Renal cortical epithelial cell (primary cell): Measurements from ENCODE around the gene THSD1. TPM values are rescaled to one million over a fixed set of nuclear protein-coding genes. Genes with fewer than 3 reads are reported as not detected.
"Not testable (repeated sequence)": the region's sequence is repeated elsewhere in the genome, so short reads cannot be mapped to it uniquely, and the experiment has no call there.

ENCODE experiments used
- DNase-seq: peaks from one replicate; pipeline ENCODE4 v3.0.0-alpha.2; 2011; ENCODE audit warnings: low read depth
- total RNA-seq: library from RNA; depleted of rRNA; stranded (reverse); fragments of >200 nt; gene quantifications from 2 replicates; pipeline ENCODE4 v1.2.3, GENCODE V29; 2014

Gene THSD1
- total RNA-seq, 1 donor from 2014 or later = 12.0 TPM

DNA sequence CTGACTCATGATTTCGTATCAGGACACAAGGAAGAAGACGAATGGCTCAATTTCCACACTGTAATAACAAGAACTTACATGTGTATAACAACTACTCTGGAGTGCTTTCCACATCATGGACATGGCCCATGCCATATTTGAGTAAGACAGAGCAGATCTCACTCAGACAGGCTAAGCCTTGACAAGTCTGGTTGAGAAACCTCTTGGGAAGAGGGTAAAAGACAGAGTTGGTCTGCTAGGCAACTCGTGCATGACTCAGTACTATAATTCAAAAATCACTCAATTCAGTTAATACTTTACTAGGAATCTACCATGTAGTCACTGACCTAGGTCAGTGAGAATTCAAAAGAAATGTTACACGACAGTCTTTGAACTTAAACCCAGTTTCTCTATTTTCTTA, 5.7 kb upstream of the THSD1 start:
- peak; percentile 97 for DNase-seq

DNA sequence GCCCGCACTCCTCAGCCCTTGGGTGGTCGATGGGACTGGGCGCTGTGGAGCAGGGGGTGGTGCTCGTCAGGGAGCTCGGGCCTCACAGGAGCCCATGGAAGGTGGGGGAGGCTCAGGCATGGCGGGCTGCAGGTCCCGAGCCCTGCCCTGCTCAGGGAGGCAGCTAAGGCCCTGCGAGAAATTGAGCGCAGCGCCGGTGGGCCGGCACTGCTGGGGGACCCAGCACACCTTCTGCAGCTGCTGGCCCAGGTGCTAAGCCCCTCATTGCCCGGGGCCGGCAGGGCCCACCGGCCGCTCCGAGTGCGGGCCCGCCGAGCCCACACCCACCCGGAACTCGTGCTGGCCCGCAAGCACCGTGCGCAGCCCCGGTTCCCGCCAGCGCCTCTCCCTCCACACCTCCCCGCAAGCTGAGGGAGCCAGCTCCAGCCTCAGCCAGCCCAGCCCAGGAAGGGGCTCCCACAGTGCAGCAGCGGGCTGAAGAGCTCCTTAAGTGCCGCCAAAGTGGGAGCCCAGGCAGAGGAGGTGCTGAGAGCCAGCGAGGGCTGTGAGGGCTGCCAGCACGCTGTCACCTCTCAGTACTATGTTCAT, 2.2 kb upstream of the THSD1 start:
- DNase-seq = not testable (repeated sequence)

DNA sequence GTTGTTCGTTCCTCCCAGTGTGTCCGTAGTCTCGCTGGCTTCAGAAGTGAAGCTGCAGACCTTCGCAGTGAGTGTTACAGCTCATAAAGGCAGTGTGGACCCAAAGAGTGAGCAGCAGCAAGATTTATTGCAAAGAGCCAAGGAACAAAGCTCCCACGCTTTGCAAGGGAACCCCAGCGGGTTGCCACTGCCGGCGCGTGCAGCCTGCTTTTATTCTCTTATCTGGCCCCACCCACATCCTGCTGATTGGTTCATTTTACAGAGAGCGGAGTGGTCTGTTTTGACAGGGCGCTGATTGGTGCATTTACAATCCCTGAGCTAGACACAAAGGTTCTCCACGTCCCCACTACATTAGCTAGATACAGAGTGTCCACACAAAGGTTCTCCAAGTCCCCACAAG, 1.5 kb upstream of the THSD1 start:
- not testable (repeated sequence) for DNase-seq

DNA sequence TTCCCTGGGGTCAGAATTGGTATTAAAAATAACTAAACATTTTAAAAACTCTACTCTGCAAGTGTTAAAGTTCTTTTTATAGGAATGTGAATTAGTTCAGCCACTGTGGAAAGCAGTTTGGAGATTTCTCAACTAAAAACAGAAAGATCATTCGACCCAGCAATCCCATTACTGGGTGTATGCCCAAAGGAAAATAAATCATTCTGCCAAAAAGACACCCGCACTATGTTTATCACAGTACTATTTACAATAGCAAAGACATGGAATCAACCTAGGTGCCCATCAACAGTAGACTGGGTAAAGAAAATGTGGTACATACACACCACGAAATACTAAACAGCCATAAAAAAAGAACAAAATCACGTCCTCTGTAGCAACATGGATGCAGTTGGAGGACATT, 657 bp upstream of the THSD1 start:
- no peak for DNase-seq

DNA sequence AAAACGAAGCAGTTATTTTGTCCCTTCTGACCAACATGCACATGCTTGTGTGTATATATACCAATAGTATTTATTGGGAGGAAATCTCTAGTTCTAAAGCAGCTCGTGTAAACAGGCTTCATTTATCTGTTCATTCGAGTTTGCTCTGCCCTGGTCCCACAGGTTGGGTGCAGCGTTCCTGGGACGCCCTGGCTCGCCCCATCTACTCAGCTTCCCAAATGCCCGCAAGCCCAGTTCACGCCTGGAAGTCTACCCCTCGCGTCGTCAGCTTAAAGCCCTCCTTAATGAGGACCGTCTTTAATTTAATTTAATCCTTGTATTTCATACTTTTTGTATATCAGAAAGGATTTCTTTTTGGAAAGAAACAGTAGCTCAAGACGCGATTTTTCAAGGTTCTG, 604 bp downstream of the THSD1 start:
- peak; percentile 23 for DNase-seq

DNA sequence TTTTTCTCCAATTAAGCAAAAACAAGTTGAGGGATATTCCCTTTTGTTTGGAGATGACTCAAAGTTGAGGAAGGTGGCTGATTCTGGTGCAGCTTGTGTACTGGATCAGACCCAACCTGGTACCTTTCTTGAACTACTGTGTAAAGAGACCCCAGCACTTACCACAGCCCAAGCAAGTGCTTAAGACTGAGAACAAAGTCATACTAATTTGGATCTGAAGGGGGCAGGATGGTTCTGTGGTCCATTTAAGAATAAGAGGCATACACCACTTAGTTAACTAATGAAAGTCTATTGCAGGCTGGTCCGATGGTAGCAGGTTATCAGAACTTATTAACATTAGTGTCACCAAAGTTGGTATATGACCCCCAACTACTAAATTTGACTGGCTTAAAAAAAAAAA, 6.3 kb downstream of the THSD1 start:
- DNase-seq = peak; percentile 56

DNA sequence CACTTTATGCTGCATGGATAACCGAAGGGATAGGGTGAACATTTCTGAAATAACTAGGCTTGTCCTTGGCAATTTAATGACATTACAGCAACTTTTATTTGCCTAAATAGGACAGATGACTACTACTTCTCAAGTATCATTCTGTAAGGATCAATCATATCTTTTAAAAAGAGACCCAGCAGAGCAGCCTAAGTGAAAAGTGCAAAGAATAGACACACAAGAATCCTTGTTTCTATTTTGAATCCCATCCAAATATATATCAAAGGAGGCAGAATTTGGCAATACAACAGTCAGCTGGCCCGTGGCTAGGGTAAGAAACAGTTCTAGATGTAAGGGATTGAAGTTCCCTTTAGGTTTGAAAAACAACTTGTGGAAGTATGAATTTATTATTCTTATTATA, 6.9 kb downstream of the THSD1 start:
- no peak for DNase-seq

DNA sequence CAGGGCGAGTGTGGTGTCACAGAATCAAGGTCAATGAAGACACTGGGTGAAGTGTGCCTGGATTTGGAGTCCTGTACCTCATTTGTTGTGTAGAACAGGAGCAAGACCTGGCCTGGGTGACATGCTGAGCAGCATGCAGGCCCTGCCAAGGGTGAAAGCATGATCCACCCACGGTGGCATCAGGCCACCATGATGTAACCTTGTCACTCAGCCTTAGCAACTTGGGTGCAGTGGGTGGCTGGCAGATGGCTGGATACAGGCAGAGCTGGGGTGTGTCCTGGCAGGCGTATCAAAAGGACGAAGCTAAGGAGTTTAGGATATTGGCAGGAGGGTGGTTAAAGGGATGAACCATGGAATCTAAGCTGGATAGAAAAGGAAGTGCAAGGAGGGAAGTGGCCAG, 10.3 kb downstream of the THSD1 start:
- no peak for DNase-seq

DNA sequence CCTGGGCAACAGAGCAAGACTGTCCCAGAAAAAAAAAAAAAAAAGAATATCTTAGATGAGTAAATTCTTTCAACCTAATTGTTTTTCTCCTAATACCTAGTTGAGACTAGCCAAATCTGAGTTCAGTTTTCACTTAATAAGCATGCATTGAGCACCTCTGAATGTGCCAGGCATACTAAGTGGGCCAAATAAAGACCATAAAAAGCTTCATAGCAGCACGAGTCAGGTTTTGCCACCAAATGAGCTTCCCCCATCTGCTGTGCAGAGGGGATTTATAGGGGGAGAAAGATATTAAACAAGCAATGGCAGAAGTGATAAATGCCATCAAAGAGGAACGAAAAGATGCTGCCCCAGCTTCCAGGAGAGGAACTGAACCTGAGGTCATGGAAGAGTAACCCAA, 11.4 kb downstream of the THSD1 start:
- no peak for DNase-seq

DNA sequence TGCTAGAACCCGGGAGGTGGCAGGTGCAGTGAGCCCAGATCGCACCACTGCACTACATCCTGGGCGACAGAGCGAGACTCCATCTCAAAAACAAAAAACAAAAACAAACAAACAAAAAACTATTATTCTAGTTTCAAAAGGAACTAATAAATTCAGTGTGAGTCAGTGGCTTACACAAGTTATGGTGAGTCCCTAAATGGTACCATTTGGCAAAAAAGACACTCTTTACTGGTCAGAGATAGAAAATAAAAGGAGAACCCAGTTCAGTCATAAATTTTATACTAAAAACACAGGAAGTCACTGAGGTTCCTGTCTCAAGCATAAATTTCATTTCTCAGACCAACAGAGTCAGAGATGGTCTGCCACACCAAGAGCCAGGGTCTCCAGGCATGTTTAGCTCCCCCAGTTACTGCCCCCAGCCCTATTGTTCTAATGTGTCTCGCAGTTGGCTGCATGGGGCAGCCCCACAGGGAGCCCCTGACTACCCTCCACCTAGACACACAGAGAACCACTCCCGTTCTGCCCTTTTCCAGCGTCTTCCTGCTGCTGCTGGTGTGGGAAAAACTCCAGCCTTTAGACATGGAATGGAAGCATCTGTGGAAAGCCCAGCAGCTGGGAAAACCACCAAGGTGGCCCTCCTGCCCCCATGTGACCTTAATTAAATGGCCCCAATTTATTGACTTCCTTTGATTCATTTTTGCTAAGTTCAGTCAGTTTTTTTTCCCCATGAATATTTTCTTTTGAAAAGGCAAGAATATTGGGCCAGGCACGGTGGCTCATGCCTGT, 12.2 kb downstream of the THSD1 start:
- no peak for DNase-seq

DNA sequence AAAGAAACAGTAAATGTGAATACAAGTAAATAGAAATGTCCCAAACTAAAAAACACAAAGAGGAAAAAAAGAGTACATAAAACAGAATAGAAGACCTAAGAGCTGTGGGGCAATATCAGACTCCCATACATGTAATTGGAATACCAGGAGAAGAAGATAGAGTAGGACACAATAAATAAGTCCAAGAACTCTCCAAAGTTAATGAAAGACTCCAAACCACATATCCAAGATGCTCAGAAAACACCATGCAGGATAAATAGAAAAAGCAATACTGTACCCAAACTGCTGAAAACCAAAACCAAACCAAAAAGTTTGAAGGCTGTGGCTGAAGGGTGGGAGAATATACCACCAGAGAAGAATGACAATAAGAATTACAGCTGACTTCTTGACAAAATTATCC, 18.3 kb downstream of the THSD1 start:
- DNase-seq = no peak

DNA sequence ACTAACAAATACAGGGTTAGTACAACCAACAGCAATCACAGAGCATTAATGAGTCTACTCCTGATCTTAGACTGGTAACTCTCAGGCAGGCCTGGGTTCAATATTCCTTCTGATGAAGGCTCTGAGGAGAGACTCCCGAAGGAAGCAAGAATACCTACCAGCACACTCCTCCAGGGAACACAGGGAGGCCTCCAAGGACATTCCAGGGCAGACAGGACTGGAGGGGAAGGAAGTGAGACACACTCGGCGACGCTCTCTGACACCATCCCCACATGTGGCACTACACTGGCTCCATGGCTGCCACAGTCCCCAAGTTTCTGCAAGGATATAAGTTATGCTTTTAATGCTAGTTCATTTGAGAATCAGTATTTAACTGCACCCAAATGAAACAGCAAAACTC, 20.1 kb downstream of the THSD1 start:
- no peak for DNase-seq

DNA sequence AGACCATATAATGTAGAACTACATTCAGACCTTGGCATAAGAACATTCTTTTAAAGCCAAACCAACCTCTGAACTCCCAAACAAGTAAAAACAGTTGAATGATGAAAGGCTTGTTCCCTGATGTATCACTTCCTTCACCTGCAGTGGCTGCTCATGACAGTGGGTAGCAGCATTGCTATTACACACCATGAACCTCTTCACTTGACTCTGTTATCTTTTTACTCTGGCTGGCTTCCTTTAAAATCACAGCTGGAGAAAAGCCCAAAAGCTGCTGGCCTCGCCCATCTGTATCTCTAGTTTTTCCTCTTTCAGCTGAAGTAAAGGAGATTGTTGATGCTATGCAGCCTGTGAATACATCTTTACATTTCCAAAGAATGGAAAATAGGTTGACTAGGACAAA, 22.6 kb downstream of the THSD1 start:
- DNase-seq = no peak

DNA sequence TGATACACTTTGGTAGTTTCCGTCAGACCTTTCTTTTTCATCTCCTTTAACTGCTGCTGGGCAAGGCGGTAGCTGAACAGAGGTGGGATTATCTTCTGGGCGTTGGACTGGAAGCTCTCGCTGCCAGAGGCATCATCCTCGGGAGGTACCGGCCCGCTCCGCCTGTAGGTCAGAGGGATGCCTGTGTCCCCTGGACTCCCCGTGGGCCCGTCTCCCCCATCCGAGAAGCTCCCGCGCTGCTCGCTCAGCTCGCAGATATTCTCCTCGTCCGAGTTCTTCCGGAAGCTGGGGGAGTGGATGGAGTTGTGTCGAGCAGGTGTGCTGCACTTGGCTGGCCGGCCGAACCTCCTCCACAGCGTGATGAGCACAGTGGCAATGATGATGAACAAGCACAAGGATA, 27.7 kb downstream of the THSD1 start:
- no peak for DNase-seq

DNA sequence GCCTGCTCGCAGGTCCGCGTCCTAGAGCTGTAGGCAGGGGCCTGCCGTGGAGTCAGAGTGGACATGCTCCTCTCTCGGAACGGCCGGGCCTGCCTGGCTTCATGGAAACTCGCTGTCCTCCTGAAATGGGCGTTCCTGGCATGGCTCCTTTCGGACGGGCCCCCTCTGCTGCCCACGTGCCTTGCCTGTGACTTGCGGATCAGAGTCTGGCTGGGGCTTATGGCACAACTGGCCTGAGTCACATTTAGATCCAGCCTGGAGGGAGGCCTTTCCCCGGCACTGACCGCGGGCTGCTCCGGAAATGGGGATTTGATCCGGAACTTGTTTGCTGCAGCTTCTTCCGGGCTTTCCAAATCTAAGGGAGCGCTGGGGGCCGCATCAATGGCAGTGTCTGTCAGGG, 28.1 kb downstream of the THSD1 start:
- no peak for DNase-seq

DNA sequence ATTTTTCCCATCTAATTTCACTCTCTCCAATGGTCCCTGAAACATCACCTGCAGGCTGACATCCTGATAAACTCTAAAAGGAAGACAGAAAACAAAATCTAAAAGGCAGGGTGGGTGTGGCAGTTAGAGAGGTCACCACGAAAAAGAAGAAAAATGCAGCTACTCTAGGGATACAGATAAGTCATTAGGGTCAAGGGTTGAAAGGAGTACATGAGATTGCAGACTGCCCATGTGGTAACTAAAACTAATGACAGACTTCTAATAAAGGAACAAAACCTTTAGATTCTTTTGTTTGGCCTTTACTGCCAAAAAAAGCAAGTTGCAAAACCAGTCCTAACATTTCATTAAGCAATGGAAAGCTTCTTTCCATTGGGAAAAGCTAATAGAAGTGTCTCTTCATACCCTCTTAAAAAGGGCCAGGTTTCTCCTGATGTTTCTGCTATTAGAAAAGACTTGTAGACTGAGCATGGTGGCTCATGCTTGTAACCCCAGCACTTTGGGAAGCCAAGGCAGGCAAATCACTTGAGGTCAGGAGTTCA, 31.0 kb downstream of the THSD1 start:
- no peak for DNase-seq

DNA sequence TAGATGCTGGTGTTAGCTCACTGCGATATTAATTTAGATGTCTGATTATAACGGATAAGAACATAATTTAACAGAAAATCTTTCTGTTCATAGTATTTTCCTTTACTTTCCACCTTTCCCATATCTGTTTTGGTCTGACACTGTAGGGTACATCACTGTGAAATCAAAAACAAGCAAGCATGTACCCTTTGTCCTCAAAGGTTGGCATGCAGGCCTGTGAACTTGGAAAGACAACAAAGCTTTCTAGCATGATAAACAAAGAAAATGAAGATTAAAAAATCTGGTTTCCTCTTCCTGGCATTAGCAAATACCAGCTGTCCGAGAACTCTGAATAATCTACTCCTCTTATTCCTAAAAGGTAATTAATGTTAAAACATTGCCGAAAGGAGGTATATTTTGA, 31.6 kb downstream of the THSD1 start:
- no peak for DNase-seq

DNA sequence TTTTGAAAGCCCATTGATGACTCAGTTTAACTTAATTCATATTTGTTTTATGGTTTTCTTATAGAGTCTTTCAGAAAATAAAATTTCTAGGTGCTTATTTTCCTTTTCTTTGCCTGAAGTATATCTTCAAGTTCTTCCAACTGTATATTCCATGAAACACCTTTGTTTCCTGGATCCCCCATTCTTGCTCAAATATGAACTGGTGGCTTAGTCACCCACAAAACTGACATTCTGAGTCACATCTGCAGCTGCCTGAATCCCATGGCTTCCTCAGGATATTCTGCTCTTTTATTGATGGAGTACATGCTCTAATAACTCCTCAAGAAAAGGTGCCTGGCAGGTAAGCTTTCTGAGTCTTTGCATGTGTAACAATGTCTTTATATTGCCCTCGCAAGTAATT, 32.7 kb downstream of the THSD1 start:
- not testable (repeated sequence) for DNase-seq

DNA sequence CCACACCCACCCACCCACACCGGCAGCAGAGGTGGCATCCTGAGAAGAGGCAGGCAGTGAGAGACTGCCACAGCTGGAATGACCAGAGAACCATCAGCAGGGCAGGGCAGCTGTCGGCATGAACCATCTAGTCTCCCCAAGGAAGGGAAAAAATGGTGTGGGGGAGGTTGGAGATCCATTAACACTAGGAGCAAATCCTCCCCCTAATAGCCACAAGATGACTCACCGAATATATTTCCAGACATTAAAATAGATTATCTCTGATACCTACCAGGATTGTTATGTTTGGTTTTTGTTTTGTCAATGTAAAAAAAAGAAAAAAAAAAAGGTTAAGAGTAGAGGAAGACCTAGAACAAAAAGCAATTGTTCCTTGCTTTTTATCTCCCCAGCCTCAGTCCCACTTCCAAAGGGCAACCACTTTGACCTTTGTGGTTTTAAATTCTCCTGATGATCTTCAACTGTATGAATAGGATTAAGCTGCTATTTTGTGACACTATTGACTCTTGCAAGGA, 34.2 kb downstream of the THSD1 start:
- peak; percentile 73 for DNase-seq

DNA sequence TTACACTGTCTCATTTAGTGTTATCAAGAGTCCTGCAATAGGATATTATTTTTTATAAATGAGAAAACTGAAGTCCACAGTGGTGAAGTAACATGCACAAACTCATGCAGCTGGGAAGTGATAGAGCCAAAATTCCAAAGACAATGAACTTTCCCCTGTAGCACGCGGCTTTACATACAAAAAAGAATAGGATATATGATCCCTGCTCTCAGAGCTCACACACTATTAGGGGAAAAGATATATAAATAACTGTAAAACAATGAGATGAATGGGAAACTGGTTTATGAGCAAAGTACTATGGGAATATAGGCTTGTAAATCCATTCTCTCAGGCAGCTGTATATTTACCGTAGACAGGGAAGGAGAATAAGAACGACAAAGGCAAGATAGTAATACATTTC, 39.7 kb downstream of the THSD1 start:
- DNase-seq = no peak

DNA sequence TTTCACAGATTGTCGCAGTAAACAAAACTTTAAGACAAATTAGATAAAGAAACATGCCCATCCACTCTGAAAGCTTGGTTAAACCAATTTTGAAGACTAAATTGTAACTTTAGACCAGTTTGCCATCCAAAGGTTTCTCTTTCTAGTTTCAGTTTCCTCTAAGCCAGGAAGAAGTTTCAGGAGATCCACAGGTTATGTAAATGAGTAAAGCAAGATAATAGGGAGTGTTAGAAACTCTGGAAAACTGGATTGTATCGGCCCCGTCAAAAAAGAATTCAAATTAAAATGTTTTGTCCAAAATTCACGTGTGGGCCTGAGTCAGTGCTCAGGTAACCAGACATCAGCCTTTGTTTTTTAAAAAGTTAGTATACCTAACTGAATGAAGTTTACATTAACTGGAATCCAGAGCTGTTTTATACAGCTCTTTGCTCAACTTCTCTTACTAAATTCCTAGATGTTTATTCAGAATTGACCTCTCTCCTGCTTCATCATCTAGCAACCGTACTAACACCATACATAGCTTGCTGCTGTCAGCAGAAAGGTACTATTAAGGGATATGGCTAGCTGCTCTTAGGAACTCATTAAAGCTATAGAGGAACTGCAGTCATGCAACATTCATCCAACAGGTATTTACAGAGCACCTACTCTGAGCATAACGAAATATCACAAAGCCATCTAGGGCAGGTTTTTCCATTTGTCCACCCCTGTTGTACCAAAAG, 43.6 kb downstream of the THSD1 start:
- DNase-seq = not testable (repeated sequence)

DNA sequence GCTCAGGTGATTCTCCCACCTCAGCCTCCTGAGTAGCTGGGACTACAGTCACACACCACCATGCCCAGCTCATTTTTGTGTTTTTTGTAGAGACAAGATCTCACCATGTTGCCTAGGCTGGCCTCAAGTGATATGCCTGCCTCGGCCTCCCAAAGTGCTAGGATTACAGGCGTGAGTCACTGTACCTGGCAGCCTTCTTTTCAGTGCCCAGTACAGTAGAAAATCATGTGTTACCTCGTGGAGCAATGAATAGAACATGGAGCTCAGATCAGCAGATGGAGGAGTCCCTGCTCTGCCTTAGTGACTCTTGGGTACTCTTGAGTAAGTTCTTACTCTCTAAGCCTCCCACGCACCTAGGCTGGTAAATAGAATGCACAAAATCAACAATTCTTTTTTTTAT, 44.7 kb downstream of the THSD1 start:
- peak; percentile 33 for DNase-seq

DNA sequence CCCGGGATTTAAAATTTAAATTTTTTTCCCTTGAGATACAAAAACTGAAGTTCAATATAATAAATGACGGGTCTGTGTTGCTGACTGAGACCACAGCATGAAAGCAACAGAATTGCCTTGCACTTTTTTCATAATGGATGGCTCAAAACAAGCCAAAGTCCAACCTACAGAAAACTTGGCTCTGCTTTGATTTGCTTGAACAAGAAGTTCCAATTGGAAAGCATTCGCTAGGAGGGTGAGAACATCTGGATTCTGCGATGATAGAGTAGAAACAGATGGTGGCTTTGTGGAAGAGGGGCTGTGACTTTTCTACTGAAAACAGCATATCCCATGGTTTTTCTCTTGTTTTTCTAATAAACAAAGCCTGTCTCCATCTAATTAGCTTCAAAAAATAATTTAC, 46.4 kb downstream of the THSD1 start:
- no peak for DNase-seq
